ENCODE data around the gene PLEKHM3. TPM values are rescaled to one million over a fixed set of nuclear protein-coding genes. Genes with fewer than 3 reads are reported as not detected.

PLEKHM3 gene
- total and polyA plus RNA-seq, 2 of the 13 experiments (the other 11 are each of a cell fraction or from before 2014, with no cell fraction given): 4.5 to 4.7 TPM

DNA sequence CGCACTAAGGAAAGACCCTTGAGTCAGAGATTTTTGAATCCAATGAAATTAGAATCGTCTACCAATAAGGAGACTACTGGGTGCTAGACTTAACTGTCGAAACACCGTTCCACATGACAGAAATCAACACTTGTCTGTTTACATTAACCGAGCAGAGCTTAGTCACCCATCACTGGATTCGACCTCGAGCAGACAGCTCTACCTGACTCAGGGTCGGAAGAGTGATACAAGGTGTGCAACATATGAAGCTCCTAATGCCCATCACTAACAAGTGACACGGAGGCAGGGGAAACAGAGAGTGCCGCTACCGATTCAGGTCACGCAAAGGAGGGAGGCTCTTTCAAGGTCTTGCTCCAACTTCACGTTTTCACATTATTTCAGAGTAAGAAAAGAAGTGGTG, 201.5 kb downstream of the PLEKHM3 start (continued):
- TF ChIP-seq, protein P1, sequence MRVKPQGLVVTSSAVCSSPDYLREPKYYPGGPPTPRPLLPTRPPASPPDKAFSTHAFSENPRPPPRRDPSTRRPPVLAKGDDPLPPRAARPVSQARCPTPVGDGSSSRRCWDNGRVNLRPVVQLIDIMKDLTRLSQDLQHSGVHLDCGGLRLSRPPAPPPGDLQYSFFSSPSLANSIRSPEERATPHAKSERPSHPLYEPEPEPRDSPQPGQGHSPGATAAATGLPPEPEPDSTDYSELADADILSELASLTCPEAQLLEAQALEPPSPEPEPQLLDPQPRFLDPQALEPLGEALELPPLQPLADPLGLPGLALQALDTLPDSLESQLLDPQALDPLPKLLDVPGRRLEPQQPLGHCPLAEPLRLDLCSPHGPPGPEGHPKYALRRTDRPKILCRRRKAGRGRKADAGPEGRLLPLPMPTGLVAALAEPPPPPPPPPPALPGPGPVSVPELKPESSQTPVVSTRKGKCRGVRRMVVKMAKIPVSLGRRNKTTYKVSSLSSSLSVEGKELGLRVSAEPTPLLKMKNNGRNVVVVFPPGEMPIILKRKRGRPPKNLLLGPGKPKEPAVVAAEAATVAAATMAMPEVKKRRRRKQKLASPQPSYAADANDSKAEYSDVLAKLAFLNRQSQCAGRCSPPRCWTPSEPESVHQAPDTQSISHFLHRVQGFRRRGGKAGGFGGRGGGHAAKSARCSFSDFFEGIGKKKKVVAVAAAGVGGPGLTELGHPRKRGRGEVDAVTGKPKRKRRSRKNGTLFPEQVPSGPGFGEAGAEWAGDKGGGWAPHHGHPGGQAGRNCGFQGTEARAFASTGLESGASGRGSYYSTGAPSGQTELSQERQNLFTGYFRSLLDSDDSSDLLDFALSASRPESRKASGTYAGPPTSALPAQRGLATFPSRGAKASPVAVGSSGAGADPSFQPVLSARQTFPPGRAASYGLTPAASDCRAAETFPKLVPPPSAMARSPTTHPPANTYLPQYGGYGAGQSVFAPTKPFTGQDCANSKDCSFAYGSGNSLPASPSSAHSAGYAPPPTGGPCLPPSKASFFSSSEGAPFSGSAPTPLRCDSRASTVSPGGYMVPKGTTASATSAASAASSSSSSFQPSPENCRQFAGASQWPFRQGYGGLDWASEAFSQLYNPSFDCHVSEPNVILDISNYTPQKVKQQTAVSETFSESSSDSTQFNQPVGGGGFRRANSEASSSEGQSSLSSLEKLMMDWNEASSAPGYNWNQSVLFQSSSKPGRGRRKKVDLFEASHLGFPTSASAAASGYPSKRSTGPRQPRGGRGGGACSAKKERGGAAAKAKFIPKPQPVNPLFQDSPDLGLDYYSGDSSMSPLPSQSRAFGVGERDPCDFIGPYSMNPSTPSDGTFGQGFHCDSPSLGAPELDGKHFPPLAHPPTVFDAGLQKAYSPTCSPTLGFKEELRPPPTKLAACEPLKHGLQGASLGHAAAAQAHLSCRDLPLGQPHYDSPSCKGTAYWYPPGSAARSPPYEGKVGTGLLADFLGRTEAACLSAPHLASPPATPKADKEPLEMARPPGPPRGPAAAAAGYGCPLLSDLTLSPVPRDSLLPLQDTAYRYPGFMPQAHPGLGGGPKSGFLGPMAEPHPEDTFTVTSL (CRISPR knock-in tag; IDR thresholded peaks at IDR 0.05; ENCODE audit: borderline replicate concordance): no peak
- TF ChIP-seq JARID2 (CRISPR knock-in tag; IDR thresholded peaks at IDR 0.05; ENCODE audit: insufficient replicate concordance) (no peak), GATAD2A (CRISPR knock-in tag; IDR thresholded peaks at IDR 0.05) (peak; percentile 59), TFDP1 (CRISPR knock-in tag; IDR thresholded peaks at IDR 0.05; ENCODE audit: borderline replicate concordance) (no peak), FOXA3 (CRISPR knock-in tag; IDR thresholded peaks at IDR 0.05) (peak; percentile 87), SAP130 (CRISPR knock-in tag; IDR thresholded peaks at IDR 0.05; ENCODE audit: low read depth) (peak; percentile 58), NFKB2 (CRISPR knock-in tag; IDR thresholded peaks at IDR 0.05; ENCODE audit: borderline replicate concordance) (no peak), MEIS2 (CRISPR knock-in tag; IDR thresholded peaks at IDR 0.05) (peak; percentile 57; the same call in 1 of the 2 replicates), AGO2 (optimal IDR thresholded peaks at IDR 0.05; ENCODE audit: low read depth, low read length) (no peak), U2AF2 (IDR thresholded peaks at IDR 0.05; ENCODE audit: low read depth, low read length) (no peak), FOXJ3 (CRISPR knock-in tag; IDR thresholded peaks at IDR 0.05; ENCODE audit: borderline replicate concordance) (no peak), HMGA1 (CRISPR knock-in tag; conservative IDR thresholded peaks at IDR 0.05) (no peak), ZNF746 (CRISPR knock-in tag; IDR thresholded peaks at IDR 0.05) (no peak), ZNF567 (CRISPR knock-in tag; IDR thresholded peaks at IDR 0.05; ENCODE audit: borderline replicate concordance) (no peak)
- TF ChIP-seq, protein P2, sequence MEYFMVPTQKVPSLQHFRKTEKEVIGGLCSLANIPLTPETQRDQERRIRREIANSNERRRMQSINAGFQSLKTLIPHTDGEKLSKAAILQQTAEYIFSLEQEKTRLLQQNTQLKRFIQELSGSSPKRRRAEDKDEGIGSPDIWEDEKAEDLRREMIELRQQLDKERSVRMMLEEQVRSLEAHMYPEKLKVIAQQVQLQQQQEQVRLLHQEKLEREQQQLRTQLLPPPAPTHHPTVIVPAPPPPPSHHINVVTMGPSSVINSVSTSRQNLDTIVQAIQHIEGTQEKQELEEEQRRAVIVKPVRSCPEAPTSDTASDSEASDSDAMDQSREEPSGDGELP (IDR thresholded peaks at IDR 0.05; ENCODE audit: borderline replicate concordance, low read depth): no peak
- TF ChIP-seq, protein P3, sequence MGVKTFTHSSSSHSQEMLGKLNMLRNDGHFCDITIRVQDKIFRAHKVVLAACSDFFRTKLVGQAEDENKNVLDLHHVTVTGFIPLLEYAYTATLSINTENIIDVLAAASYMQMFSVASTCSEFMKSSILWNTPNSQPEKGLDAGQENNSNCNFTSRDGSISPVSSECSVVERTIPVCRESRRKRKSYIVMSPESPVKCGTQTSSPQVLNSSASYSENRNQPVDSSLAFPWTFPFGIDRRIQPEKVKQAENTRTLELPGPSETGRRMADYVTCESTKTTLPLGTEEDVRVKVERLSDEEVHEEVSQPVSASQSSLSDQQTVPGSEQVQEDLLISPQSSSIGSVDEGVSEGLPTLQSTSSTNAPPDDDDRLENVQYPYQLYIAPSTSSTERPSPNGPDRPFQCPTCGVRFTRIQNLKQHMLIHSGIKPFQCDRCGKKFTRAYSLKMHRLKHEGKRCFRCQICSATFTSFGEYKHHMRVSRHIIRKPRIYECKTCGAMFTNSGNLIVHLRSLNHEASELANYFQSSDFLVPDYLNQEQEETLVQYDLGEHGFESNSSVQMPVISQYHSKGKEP (CRISPR knock-in tag; IDR thresholded peaks at IDR 0.05): no peak
- TF ChIP-seq, protein P4, sequence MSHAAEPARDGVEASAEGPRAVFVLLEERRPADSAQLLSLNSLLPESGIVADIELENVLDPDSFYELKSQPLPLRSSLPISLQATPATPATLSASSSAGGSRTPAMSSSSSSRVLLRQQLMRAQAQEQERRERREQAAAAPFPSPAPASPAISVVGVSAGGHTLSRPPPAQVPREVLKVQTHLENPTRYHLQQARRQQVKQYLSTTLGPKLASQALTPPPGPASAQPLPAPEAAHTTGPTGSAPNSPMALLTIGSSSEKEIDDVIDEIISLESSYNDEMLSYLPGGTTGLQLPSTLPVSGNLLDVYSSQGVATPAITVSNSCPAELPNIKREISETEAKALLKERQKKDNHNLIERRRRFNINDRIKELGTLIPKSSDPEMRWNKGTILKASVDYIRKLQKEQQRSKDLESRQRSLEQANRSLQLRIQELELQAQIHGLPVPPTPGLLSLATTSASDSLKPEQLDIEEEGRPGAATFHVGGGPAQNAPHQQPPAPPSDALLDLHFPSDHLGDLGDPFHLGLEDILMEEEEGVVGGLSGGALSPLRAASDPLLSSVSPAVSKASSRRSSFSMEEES (CRISPR knock-in tag; IDR thresholded peaks at IDR 0.05): peak; percentile 67; the same call in 1 of the 2 replicates

All from HepG2 (cell line).